Cardiac septum (tissue), 1 donor: ENCODE data around the gene SPRR2B. TPM values are rescaled to one million over a fixed set of nuclear protein-coding genes. Genes with fewer than 3 reads are reported as not detected.
"Not testable (repeated sequence)": the region's sequence is repeated elsewhere in the genome, so short reads cannot be mapped to it uniquely, and the experiment has no call there.

ENCODE experiments used
- DNase-seq: peaks from one replicate; pipeline ENCODE4 v3.0.0-alpha.2; 2020; ENCODE audit warnings: low spot score
- intact Hi-C: fragments of 100-400 bp; cut with DNase I; formaldehyde crosslinking; loops from one replicate; pipeline ENCODE4 v1.14.0; 2022
- total RNA-seq: library from RNA; stranded (reverse); fragmentation: NEBNext Ultra II Directional; extraction: Animal tissue kit (Norgen Biotek cat#: 25700); gene quantifications from one replicate; pipeline ENCODE4 v1.2.1, GENCODE V29; 2021
- donor health status: DM: no; HTN: no; CAD: no.

The SPRR2B gene
- total RNA-seq, 1 donor from 2014 or later = not detected

GRCh38 chr1:153040950-153041631 lies 30.3 kb downstream of the SPRR2B start, which contains the start of gene SPRR2D:
Gene SPRR2D (minus strand): TSS chr1:153041120. CDS start chr1:153040346, 774 bp downstream.
- DNase-seq = no peak
- intact Hi-C loops = no loop called here

DNA sequence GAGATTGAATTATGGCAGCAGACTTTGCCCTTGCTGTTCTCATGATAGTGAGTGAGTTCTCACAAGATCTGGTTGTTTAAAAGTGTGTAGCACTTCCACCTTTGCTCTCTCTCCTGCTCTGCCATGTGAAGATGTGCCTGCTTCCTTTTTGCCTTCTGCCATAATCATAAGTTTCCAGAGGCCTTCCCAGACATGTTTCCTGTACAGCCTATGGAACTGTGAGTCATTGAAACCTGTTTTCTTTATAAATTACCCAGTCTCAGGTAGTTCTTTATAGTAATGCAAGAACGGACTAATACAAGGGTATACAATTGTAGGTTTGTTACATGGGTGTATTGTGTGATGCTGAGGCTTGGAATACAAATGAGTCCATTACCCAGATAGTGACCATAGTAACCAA lies 36.2 kb downstream of the SPRR2B start:
- no peak for DNase-seq
- intact Hi-C loops = no loop called here

DNA sequence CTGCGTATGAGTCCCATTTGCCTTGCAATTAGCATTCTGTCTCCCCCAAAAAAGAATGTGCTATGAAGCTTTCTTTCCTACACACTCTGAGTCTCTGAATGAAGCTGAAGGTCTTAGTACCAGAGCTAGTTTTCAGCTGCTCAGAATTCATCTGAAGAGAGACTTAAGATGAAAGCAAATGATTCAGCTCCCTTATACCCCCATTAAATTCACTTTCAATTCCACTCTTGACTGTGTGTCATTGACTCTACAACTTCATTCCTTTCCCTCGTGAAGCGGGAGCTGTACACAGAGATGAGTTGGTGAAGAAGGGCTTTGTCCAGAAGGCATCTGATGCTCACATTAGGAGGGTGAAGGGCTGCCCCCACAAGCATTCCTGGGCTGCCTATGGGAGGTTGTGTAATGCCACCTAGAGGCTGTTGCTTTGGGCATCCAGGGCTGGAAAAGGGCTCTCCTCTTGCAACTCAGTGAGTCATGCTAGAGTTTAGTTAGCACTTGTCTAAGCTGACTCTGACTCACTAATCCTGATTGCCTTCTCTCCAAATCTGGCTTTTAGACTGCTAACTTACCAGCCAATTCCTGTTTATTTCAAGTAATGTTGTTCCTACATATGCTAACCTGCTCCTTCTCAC lies 38.6 kb downstream of the SPRR2B start:
- no peak for DNase-seq
- intact Hi-C loops = no loop called here

DNA sequence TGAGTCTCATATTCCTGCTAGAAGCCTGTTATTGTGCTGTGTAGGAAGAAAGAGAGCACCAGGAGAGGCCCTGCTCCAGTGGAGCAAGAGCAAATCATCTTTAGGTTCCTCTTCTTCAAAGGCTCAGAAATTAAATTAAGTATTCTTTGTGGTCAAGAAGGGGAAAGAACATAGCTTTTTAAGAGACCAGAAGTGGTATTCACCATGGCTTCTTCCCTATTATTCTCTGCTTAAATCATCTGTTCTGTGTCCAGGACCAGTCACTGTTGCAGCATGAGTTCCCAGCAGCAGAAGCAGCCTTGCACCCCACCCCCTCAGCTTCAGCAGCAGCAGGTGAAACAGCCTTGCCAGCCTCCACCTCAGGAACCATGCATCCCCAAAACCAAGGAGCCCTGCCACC lies 39.3 kb downstream of the SPRR2B start:
- DNase-seq = no peak
- intact Hi-C loops = no loop called here

GRCh38 chr1:153030895-153031294 lies 40.5 kb downstream of the SPRR2B start, which contains the start of gene SPRR1B:
Gene SPRR1B (plus strand): TSS chr1:153031203. CDS start chr1:153032346, 1,143 bp downstream.
- no peak for DNase-seq
- intact Hi-C loops = no loop called here

DNA sequence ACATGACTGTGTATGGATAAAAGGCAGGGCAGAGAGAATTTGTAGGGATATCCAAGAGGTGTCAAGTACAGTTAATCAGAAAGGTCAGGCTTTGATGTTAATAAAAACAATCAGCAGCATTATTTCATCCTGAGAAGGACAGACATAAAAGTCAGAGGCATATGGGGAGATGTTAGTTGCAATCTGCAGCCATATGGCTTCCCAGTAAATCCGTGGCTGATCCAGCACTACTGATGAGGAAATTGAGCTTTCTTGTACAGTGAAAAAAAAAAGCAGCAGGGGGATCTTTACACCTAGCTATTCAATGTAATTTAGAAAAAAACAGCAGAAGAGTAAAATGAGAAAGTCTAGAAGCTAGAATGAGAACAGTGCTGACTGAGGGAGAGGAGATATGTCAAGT lies 42.6 kb downstream of the SPRR2B start:
- intact Hi-C loops = no loop called here
- DNase-seq = no peak

DNA sequence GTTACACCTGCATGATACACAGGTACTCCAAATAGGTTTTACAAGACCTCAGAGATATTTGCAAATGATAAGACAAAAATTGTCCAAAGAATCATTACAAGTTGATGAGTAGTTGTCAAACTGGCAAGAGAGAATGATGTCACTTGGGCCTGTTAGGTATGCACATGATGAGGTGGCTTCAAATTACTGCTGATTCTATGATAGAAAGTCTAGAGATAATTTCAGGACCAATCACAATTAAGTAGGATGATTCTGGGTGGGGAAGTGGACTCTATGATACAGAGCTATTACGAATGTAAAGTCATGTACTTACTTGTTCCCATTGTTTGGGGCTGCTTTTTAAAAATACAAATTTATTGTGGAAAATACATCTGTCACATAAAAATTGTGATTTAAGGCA lies 45.6 kb downstream of the SPRR2B start:
- no peak for DNase-seq
- intact Hi-C loops = no loop called here

GRCh38 chr1:153024413-153024812 lies 47.0 kb downstream of the SPRR2B start:
- intact Hi-C loops = no loop called here

GRCh38 chr1:153023109-153023508 lies 48.3 kb downstream of the SPRR2B start:
- no peak for DNase-seq
- intact Hi-C loops = no loop called here

More at GRCh38 chr1:153024413-153024812, 47.0 kb downstream of the SPRR2B start:
- DNase-seq = no peak

- intact Hi-C loops, DNase-seq: not testable (repeated sequence)
Observed at GRCh38 chr1:153022340-153022739, 49.1 kb downstream of the SPRR2B start.

DNA sequence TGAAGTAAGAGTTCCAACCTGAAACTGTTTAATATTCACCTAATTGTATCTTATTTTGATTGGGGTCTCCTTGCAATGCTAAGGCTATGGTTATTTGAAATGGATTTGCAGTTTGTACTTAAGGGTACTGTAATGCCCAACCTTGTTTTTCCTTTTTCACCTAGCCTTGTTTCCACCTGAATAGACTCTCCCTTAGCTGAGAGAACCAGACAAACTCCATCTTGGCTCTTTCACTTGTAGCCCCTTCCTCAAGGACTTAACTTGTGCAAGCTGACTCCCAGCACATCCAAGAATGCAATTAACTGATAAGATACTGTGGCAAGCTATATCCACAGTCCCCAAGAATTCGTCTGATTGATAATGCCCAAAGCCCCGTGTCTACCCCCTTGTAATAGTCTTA lies 49.6 kb downstream of the SPRR2B start:
- intact Hi-C loops, DNase-seq: not testable (repeated sequence)

Other genes with a start within 250 kb of the SPRR2B start
- gene LCE1A, start 244.1 kb downstream of the SPRR2B start, total RNA-seq = not detected
- gene LCE6A, start 228.8 kb downstream of the SPRR2B start, total RNA-seq = not detected
- gene LCE7A, start 211.6 kb downstream of the SPRR2B start, total RNA-seq = not detected
- not detected for gene SMCP, start 193.3 kb downstream of the SPRR2B start, total RNA-seq
- gene IVL, start 163.1 kb downstream of the SPRR2B start, total RNA-seq = not detected
- gene SPRR5, start 124.4 kb downstream of the SPRR2B start, total RNA-seq = not detected
- not detected for gene SPRR4, start 101.0 kb downstream of the SPRR2B start, total RNA-seq
- gene SPRR1A, start 87.5 kb downstream of the SPRR2B start, total RNA-seq = not detected
- not detected for gene SPRR3, start 69.9 kb downstream of the SPRR2B start, total RNA-seq
- not detected for gene SPRR1B, start 40.4 kb downstream of the SPRR2B start, total RNA-seq
- not detected for gene SPRR2D, start 30.5 kb downstream of the SPRR2B start, total RNA-seq
- gene SPRR2A, start 14.1 kb downstream of the SPRR2B start, total RNA-seq = not detected
- gene SPRR2E, start 22.9 kb upstream of the SPRR2B start, total RNA-seq = not detected
- not detected for gene SPRR2F, start 41.9 kb upstream of the SPRR2B start, total RNA-seq
- not detected for gene SPRR2G, start 79.3 kb upstream of the SPRR2B start, total RNA-seq
- gene LELP1, start 131.8 kb upstream of the SPRR2B start, total RNA-seq = not detected
- not detected for gene PRR9, start 146.0 kb upstream of the SPRR2B start, total RNA-seq
- not detected for gene LORICRIN, start 188.1 kb upstream of the SPRR2B start, total RNA-seq
- gene PGLYRP3, start 241.3 kb upstream of the SPRR2B start, total RNA-seq = not detected